HEK293 (cell line): Measurements from ENCODE around the gene FTO.

Experiments used
- CTCF ChIA-PET: fragments of 350-600 bp; formaldehyde crosslinking; extraction: SDS; loops from one replicate; lab custom pipeline; 2021; ENCODE audit warnings: antibody characterized with exemption; lab: Yijun Ruan, JAX
- POLR2A ChIA-PET: fragments of 300-600 bp; formaldehyde crosslinking; extraction: SDS; loops from one replicate; lab custom pipeline; 2020; ENCODE audit warnings: antibody characterized with exemption, inconsistent platforms; lab: Yijun Ruan, JAX
- H3K27ac ChIP-seq: fragments of 200-500 bp; sonication (Bioruptor generic); 2 replicates; pipeline ENCODE4 v1.5.1; 2014; ENCODE audit warnings: low read depth, low read length, control low read depth, inconsistent platforms; ENCODE audit errors: extremely low read depth
- H3K36me3 ChIP-seq, 2 experiments: fragments of 200-500 bp in 1 of 2; sonication (Bioruptor generic) in 1 of 2; 1 replicate in 1 of 2; 2 replicates in 1 of 2; pipeline ENCODE4 v1.5.1; 2014 to 2017; ENCODE audit warnings: inconsistent platforms in 2 of 2, low read length in 2 of 2; ENCODE audit not compliant: control insufficient read depth in 2 of 2, insufficient read depth in 1 of 2
- H3K4me1 ChIP-seq: fragments of 200-500 bp; sonication (Bioruptor generic); 2 replicates; pipeline ENCODE4 v1.5.1; 2014; ENCODE audit warnings: mild to moderate bottlenecking, low read length, inconsistent platforms; ENCODE audit not compliant: control insufficient read depth, insufficient read depth
- H3K4me3 ChIP-seq: 2 replicates; pipeline ENCODE4 v1.5.1; 2011; ENCODE audit warnings: low read depth, mild to moderate bottlenecking, control low read depth, low read length, moderate library complexity
- H3K9me3 ChIP-seq: fragments of 200-500 bp; sonication (Bioruptor generic); 2 replicates; pipeline ENCODE4 v1.5.1; 2014; ENCODE audit warnings: low read depth, low read length, inconsistent platforms; ENCODE audit not compliant: control insufficient read depth, insufficient read depth
- GLIS1 ChIP-seq: fragments of 450-650 bp; formaldehyde crosslinking; IDR thresholded peaks from 2 replicates; pipeline ENCODE4 v1.5.1; 2016; ENCODE audit warnings: missing biosample characterization, missing genetic modification characterization
- REST ChIP-seq: fragments of 450-650 bp; formaldehyde crosslinking; IDR thresholded peaks from 2 replicates; pipeline ENCODE4 v1.5.1; 2016; ENCODE audit warnings: missing biosample characterization, missing genetic modification characterization
- ZBTB7A ChIP-seq: fragments of 450-650 bp; formaldehyde crosslinking; IDR thresholded peaks from 2 replicates; pipeline ENCODE4 v1.5.1; 2016; ENCODE audit warnings: low read depth, missing biosample characterization, missing genetic modification characterization
- ZNF19 ChIP-seq: fragments of 450-650 bp; formaldehyde crosslinking; IDR thresholded peaks from 2 replicates; pipeline ENCODE4; 2016; ENCODE audit warnings: missing biosample characterization, missing genetic modification characterization, low read depth
- ZNF324 ChIP-seq: fragments of 450-650 bp; formaldehyde crosslinking; IDR thresholded peaks from 2 replicates; pipeline ENCODE4 v1.5.1; 2016; ENCODE audit warnings: missing biosample characterization, missing genetic modification characterization
- ZNF366 ChIP-seq: fragments of 450-650 bp; formaldehyde crosslinking; conservative IDR thresholded peaks from 2 replicates; pipeline ENCODE4 v1.5.1; 2016; ENCODE audit warnings: missing biosample characterization, missing genetic modification characterization
- ZNF404 ChIP-seq: fragments of 450-650 bp; formaldehyde crosslinking; IDR thresholded peaks from 2 replicates; pipeline ENCODE4 v1.5.1; 2017; ENCODE audit warnings: missing biosample characterization, missing genetic modification characterization
- ZNF423 ChIP-seq: fragments of 450-650 bp; formaldehyde crosslinking; IDR thresholded peaks from 2 replicates; pipeline ENCODE4 v1.5.1; 2016; ENCODE audit warnings: missing biosample characterization, missing genetic modification characterization
- ZNF510 ChIP-seq: fragments of 450-650 bp; formaldehyde crosslinking; IDR thresholded peaks from 2 replicates; pipeline ENCODE4 v1.5.1; 2018; ENCODE audit warnings: mild to moderate bottlenecking, missing genetic modification characterization, missing biosample characterization; ENCODE audit not compliant: insufficient replicate concordance
- ZNF514 ChIP-seq: fragments of 450-650 bp; formaldehyde crosslinking; IDR thresholded peaks from 2 replicates; pipeline ENCODE4 v1.5.1; 2016; ENCODE audit warnings: missing biosample characterization, missing genetic modification characterization
- ZNF518A ChIP-seq: fragments of 450-650 bp; formaldehyde crosslinking; conservative IDR thresholded peaks from 2 replicates; pipeline ENCODE4 v1.5.1; 2016; ENCODE audit warnings: low read depth, missing biosample characterization, missing genetic modification characterization
- ZNF585B ChIP-seq: fragments of 450-650 bp; formaldehyde crosslinking; IDR thresholded peaks from 2 replicates; pipeline ENCODE4 v1.5.1; 2016; ENCODE audit warnings: missing biosample characterization, missing genetic modification characterization
- ZNF596 ChIP-seq: fragments of 450-650 bp; IDR thresholded peaks from 2 replicates; pipeline ENCODE4 v1.5.0; 2018; ENCODE audit warnings: missing biosample characterization, mild to moderate bottlenecking, missing genetic modification characterization, moderate library complexity
- ZNF677 ChIP-seq: fragments of 450-650 bp; IDR thresholded peaks from 2 replicates; pipeline ENCODE4 v1.5.0; 2018; ENCODE audit warnings: missing biosample characterization, mild to moderate bottlenecking, missing genetic modification characterization, moderate library complexity
- ZNF701 ChIP-seq: fragments of 450-650 bp; formaldehyde crosslinking; IDR thresholded peaks from 2 replicates; pipeline ENCODE4 v1.5.1; 2016; ENCODE audit warnings: missing biosample characterization, missing genetic modification characterization
- ZNF76 ChIP-seq: fragments of 450-650 bp; formaldehyde crosslinking; IDR thresholded peaks from 2 replicates; pipeline ENCODE4; 2016; ENCODE audit warnings: low read depth, missing biosample characterization, missing genetic modification characterization, borderline replicate concordance
- ZNF792 ChIP-seq: fragments of 450-650 bp; formaldehyde crosslinking; IDR thresholded peaks from 2 replicates; pipeline ENCODE4 v1.5.1; 2016; ENCODE audit warnings: missing biosample characterization, missing genetic modification characterization
- ZNF843 ChIP-seq: fragments of 450-650 bp; formaldehyde crosslinking; IDR thresholded peaks from 2 replicates; pipeline ENCODE4 v1.5.1; 2016; ENCODE audit warnings: missing biosample characterization, missing genetic modification characterization
- ZXDB ChIP-seq: fragments of 450-650 bp; formaldehyde crosslinking; IDR thresholded peaks from 2 replicates; pipeline ENCODE4 v1.5.1; 2016; ENCODE audit warnings: missing biosample characterization, missing genetic modification characterization
- TF ChIP-seq, protein P1 (sequence below): fragments of 450-650 bp; formaldehyde crosslinking; IDR thresholded peaks from 2 replicates; pipeline ENCODE4 v1.5.1; 2016; ENCODE audit warnings: missing biosample characterization, missing genetic modification characterization

Gene FTO

DNA sequence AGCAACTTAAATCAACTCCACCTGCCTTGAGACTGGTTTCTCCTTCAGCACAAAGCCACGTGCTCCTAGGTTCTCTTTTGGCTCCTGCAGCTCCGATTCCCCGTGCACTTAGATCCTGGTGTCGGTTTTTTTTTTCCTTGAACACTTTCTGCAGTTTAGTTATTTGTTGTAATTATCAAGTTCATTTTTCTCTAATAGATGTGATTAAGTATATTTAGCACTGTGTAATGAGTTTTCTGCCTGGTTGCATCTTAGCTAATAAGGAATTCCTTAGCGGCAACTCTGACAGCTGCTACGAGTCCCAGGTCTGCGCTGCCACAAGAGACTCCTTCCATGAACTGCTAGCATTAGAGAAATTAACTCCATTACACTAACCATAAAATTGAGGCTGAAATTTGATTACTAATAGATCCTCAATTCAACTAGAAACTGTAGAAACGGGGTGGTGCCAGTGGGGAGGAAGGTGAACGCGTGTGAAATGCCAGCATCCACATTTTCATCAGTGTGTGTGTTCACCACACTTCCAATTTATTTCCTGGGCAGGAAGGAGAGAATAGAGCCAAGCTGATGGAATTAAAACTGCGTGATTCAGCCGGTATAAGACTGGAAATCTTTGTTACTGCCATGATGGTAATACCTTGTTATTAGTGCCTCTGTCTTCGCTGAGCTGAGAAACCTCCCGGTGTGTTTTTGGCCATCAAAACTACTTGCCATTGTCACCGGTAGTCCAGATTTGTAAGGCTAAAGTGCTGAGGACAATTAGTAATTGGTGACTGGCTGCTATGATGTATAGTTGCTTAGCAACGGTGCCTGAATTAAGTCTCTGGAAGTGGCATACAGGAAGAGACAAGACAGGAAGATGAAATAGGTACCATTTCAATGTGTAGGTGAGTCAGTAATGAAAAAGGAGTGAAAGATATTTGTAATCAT is 350.2 kb downstream of the FTO start:
- ChIA-PET CTCF (no interaction called here), POLR2A (no interaction called here)
- H3K4me3 ChIP-seq, result no peak overlapping the region
- peaks cover 26% of the 10 kb centered on the region for H3K4me1 ChIP-seq
- no peaks in the 10 kb centered on the region for H3K36me3 ChIP-seq
- TF ChIP-seq, protein P1, sequence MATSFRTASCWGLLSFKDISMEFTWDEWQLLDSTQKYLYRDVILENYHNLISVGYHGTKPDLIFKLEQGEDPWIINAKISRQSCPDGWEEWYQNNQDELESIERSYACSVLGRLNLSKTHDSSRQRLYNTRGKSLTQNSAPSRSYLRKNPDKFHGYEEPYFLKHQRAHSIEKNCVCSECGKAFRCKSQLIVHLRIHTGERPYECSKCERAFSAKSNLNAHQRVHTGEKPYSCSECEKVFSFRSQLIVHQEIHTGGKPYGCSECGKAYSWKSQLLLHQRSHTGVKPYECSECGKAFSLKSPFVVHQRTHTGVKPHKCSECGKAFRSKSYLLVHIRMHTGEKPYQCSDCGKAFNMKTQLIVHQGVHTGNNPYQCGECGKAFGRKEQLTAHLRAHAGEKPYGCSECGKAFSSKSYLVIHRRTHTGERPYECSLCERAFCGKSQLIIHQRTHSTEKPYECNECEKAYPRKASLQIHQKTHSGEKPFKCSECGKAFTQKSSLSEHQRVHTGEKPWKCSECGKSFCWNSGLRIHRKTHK (tag by site-specific recombination), result no peak
- TF ChIP-seq ZNF510 (tag by site-specific recombination) (no peak), ZNF585B (tag by site-specific recombination) (no peak), ZNF324 (tag by site-specific recombination) (no peak), ZNF792 (tag by site-specific recombination) (no peak), ZNF701 (no peak), ZNF19 (no peak), ZNF423 (tag by site-specific recombination) (no peak), ZNF404 (tag by site-specific recombination) (no peak), REST (no peak), ZNF366 (no peak), ZBTB7A (tag by site-specific recombination) (no peak), GLIS1 (tag by site-specific recombination) (no peak)
- H3K9me3 ChIP-seq, result no peaks in the 10 kb centered on the region
- H3K27ac ChIP-seq, result no peak overlapping the region

- CTCF ChIA-PET, result no interaction called here
Observed at GRCh38 chr16:54055191-54055590, 351.2 kb downstream of the FTO start.

DNA sequence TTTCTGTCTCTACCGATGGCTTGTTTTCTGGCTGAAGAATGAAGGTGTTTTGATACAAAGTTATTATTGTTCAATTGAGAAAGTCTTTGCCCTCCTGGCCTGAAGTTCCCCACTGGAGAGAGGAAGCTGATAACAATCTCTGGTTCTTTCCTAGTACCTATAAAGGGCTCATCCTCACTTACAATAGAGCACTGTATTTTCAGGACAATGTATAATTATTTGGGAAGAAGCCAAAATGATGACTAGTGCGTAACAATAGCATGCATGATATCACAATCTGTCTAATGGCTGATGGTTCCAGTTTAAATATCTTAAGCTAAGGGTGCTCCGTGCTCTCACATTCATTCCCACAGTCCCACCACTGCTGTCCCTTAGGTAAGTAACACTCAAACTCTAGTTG is 351.9 kb downstream of the FTO start:
- Histone ChIP-seq H3K36me3 (no peaks in the 10 kb centered on the region), H3K27ac (no peak overlapping the region), H3K9me3 (no peaks in the 10 kb centered on the region), H3K4me3 (no peak overlapping the region), H3K4me1 (peaks cover 17% of the 10 kb centered on the region)
- TF ChIP-seq ZNF677 (no peak), ZNF843 (tag by site-specific recombination) (no peak), ZNF76 (tag by site-specific recombination) (no peak), ZNF518A (tag by site-specific recombination) (no peak)
- POLR2A ChIA-PET, result interaction anchor here (0.5 kb wide), 1 partner anchor 875 kb away, joined by 3 read pairs; the partner anchor contains the start of gene IRX5
- CTCF ChIA-PET, result no interaction called here

More at GRCh38 chr16:54055191-54055590, 351.2 kb downstream of the FTO start:
- Histone ChIP-seq H3K27ac (no peak overlapping the region), H3K36me3 (no peaks in the 10 kb centered on the region), H3K4me3 (no peak overlapping the region)
- TF ChIP-seq ZXDB (0 out of 2 replicates have a peak, but pooled peaks have one; percentile 27), ZNF596 (tag by site-specific recombination) (no peak), ZNF514 (no peak)
- TF ChIP-seq, all 188 proteins: peak for 1
- POLR2A ChIA-PET, result interaction anchor here (0.6 kb wide), 1 partner anchor 304 kb away, joined by 4 read pairs; no protein-coding TSS in a partner anchor
- Histone ChIP-seq H3K4me1 (peaks cover 19% of the 10 kb centered on the region), H3K9me3 (no peaks in the 10 kb centered on the region)
